Raji (cell line): ENCODE results near the gene ARID3B.
A peak's percentile ranks its signal among the peaks of the same experiment; 100 is the strongest.

Source experiments
- POLR2A ChIP-seq: IDR thresholded peaks from 2 replicates; pipeline ENCODE4 v1.6.1; 2011; ENCODE audit warnings: low read depth, low read length, control low read depth; ENCODE audit not compliant: insufficient read depth

ARID3B gene

GRCh38 chr15:74604983-74605794, 64.2 kb downstream of the ARID3B start:
- TF ChIP-seq POLR2A, result no peak

GRCh38 chr15:74605795-74606150, 64.8 kb downstream of the ARID3B start:
- no peak for TF ChIP-seq POLR2A

- no peak for TF ChIP-seq POLR2A
These were observed 67.8 kb downstream of the ARID3B start for GRCh38 chr15:74608786-74609185.

- TF ChIP-seq POLR2A, result no peak
These were observed 68.9 kb downstream of the ARID3B start for GRCh38 chr15:74609938-74610301.

- TF ChIP-seq POLR2A, result no peak
These were observed 69.4 kb downstream of the ARID3B start for GRCh38 chr15:74610302-74610951.

- TF ChIP-seq POLR2A, result no peak
These were observed 70.3 kb downstream of the ARID3B start for GRCh38 chr15:74611341-74611740.

GRCh38 chr15:74611834-74612233, 70.8 kb downstream of the ARID3B start:
- no peak for TF ChIP-seq POLR2A

- TF ChIP-seq POLR2A, result no peak
These were observed 71.7 kb downstream of the ARID3B start for GRCh38 chr15:74612677-74613076.

GRCh38 chr15:74613089-74613952, 72.3 kb downstream of the ARID3B start:
- TF ChIP-seq POLR2A, result no peak

- no peak for TF ChIP-seq POLR2A
These were observed 73.1 kb downstream of the ARID3B start for GRCh38 chr15:74613953-74614743.

GRCh38 chr15:74614744-74615507, 73.9 kb downstream of the ARID3B start:
- peak; percentile 61 for TF ChIP-seq POLR2A

- peak; percentile 76; the same call in 1 of the 2 replicates for TF ChIP-seq POLR2A
These were observed 74.7 kb downstream of the ARID3B start, which contains the start of gene CLK3 for GRCh38 chr15:74615508-74616365. Gene CLK3, plus strand, starts transcription at chr15:74615836. Its CDS starts 3,361 bp downstream, at chr15:74619197.

GRCh38 chr15:74616366-74616939, 75.4 kb downstream of the ARID3B start:
- no peak; the same call in 1 of the 2 replicates for TF ChIP-seq POLR2A

GRCh38 chr15:74616996-74617395, 76.0 kb downstream of the ARID3B start:
- no peak for TF ChIP-seq POLR2A
